Stimulated activated CD4-positive, alpha-beta T cell treated with anti-CD3 and anti-CD28 coated beads, Interleukin-2, amount 100 ng/mL, for 4 hours (primary cell): ENCODE data around the gene SH3BP1.

Experiments used
- DNase-seq: peaks from one replicate; pipeline ENCODE4 v3.0.0-alpha.2; 2020; ENCODE audit warnings: low read depth

The SH3BP1 gene

GRCh38 chr22:37659066-37659896, 19.8 kb downstream of the SH3BP1 start:
- DNase-seq, result no peak

GRCh38 chr22:37659897-37660708, 20.6 kb downstream of the SH3BP1 start:
- DNase-seq, result no peak

GRCh38 chr22:37660709-37661045, 21.2 kb downstream of the SH3BP1 start:
- DNase-seq, result no peak

GRCh38 chr22:37661160-37661924, 21.9 kb downstream of the SH3BP1 start:
- no peak for DNase-seq

DNA sequence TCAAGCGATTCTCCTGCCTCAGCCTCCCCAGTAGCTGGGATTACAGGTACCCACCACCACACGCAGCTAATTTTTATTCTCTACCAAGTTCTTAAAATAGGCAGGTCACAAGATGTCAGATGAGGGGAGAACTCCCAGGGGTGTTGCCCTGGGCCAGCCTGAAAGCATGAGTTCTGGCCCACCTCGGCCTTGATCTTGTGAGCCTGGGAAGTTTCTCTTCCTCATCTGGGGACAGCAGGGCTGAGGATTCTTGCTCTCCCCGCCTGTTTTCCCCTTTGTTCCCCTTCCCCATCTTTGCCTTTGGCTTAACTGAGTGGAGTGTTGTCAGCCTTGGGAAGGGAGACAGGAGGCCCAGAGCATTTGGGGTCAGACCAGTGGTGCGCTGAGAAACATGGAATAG, 22.6 kb downstream of the SH3BP1 start:
- no peak for DNase-seq

- no peak for DNase-seq
Observed at GRCh38 chr22:37663521-37664140, 24.2 kb downstream of the SH3BP1 start.

- no peak for DNase-seq
Observed at GRCh38 chr22:37664249-37665101, 25.0 kb downstream of the SH3BP1 start.

DNA sequence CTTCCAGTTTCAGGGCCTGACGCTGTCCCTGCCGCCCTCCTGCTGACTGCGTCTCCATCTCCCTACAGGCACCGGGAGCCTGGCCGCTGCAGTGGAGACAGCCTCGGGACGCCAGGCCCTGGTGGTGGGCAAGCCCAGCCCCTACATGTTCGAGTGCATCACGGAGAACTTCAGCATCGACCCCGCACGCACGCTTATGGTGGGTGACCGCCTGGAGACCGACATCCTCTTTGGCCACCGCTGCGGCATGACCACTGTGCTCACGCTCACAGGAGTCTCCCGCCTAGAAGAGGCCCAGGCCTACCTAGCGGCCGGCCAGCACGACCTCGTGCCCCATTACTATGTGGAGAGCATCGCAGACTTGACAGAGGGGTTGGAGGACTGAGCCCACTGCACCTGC, 26.0 kb downstream of the SH3BP1 start:
- no peak for DNase-seq

- DNase-seq, result no peak
Observed at GRCh38 chr22:37669586-37669985, 30.1 kb downstream of the SH3BP1 start.

DNA sequence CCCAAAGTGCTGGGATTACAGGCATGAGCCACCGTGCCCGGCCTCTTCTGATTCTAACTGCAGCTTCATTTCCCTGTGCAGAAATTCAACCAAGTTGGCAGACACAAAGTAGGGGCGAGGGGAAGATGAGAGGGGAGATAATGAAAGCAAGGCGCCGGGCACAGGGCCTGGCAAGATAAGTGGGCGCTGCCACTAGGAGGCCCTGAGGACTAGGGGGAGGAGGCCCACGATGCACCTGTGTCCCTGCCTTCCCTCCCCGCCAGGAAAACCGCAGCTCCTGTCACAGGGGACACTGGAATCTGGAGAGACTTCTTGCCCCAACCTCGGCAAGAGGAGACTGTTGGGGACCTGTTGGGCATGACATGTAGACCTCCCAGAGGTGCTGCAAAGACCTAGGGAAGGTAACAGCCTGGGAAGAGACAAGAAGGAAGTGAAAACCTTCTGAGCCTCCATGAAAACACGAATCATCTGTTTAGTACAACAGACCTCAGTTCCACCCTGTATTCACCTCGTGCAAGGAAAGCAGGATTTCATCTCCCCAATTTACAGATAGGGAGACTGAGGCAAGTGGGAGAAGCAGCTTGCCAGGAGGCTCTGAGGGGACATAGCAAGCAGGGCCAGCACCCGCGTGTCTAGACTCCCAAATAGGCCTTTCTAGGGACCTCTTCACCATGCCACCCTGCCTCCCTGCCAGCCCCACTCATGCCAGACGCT, 32.9 kb downstream of the SH3BP1 start:
- no peak for DNase-seq

DNA sequence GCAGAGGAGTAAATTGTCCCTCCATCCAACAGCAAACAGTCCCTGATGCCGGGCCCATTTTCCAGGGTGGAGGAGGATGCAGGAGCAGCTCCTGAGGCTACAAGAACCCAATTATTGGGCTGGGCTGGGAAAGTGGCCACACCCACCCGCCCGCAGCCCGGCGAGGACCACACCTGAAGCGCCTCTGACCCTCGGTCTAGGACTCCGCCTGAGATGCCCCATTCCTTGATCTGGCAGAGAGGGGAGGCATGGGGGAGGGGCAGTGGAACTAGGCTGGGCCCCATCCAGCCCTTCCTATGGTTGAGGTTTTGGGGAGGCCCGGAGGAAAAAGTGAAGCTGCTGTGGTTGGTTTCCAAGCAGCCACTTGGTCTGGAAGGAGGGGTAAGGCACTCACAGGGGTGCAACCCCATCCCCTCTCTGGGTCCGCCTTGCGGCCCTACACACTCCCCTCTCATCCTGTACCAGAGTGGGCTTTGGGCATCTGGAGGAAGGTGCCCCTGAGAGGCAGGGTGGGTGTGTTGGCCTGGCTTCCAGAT, 33.5 kb downstream of the SH3BP1 start:
- DNase-seq, result no peak

DNA sequence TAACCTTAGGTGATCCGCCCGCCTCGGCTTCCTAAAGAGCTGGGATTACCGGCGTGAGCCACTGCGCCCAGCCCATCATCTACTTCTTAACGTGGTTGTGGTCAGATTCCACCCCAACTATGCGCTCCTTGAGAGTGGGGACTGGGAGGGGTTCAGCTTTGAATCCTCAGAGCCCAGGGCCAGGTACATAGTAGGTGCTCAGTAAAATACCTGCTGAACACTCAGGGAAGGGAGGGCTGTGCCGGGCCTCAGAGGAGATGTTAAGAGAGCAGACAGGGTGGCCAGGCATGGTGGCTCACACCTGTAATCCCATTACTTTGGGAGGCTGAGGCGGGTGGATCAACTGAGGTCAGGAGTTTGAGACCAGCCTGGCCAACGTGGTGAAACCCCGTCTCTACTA, 34.8 kb downstream of the SH3BP1 start:
- no peak for DNase-seq

- DNase-seq, result no peak
Observed at GRCh38 chr22:37674951-37675929, 35.8 kb downstream of the SH3BP1 start, which contains the start of gene LGALS1. Gene LGALS1, plus strand, starts transcription at chr22:37675636. Its CDS starts 67 bp downstream, at chr22:37675703.

- no peak for DNase-seq
Observed at GRCh38 chr22:37675930-37676735, 36.7 kb downstream of the SH3BP1 start.

DNA sequence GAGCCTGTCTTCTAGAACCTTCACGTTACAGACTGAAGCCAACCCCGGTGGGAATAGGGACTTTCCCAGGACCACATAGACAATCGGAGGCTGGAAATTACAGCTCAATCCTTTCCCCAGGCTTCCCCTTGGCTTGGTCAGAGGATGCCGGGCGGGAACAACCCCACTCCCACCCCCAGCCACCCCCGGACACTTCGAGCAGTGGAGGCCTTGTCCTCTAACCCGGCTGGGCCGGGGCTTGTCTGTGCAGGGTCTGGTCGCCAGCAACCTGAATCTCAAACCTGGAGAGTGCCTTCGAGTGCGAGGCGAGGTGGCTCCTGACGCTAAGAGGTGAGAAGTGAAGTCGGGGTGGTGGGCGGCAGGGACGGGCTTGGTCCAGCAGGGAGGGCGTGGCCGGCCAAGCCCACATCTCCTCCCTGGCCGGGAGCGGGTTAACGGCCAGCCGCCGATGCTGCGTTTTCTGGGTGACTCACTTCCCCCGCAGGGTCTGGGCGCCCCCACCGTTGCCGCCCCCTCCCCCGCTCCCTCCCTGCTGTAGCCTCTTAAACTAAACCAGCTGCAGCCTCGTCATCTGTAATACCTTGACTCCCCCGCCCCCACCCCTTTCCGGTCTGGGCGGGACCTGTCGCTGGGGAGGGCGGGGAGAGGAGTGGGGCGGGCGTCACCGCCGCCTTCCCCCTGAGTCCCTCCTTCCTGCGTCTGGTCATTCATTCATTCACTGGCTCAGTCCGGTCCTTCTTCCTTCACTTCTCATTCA, 37.4 kb downstream of the SH3BP1 start:
- DNase-seq, result peak; percentile 94

DNA sequence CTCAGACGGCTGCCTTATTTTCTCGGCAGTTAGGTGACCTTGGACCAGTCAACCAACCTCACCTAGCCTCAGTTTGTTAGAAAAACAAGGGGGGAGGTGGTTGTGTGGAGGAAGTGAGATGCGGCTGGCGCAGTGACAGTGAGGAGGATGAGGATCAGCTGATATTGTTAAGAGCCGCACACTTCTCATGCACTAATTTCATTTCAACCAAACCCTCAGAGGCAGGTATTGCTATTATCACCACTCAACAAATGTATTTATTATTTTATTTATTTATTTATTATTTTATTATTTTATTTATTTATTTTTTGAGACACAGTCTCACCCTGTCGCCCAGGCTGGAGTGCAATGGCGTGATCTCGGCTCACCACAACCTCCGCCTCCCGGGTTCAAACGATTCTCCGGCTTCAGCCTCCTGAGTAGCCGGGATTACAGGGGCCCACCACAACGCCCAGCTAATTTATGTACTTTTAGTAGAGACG, 38.1 kb downstream of the SH3BP1 start:
- DNase-seq, result no peak

DNA sequence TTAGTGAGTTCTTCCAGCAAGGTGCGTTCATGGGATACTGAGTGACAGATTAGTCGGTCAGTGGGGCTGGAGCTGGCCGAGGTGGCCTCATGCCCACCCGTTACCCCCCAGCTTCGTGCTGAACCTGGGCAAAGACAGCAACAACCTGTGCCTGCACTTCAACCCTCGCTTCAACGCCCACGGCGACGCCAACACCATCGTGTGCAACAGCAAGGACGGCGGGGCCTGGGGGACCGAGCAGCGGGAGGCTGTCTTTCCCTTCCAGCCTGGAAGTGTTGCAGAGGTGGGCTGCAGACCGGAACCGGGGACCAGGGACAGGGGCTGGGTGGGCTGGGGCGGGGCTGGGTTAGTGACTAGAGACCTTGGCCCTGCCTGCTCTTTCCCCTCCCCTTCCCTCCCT, 38.9 kb downstream of the SH3BP1 start:
- DNase-seq, result no peak
